ENCODE results near the gene IFITM1. TPM values are rescaled to one million over a fixed set of nuclear protein-coding genes. Genes with fewer than 3 reads are reported as not detected.
"Not testable (repeated sequence)": the region's sequence is repeated elsewhere in the genome, so short reads cannot be mapped to it uniquely, and the experiment has no call there.

Gene IFITM1
- total RNA-seq, 1 experiment from 2014 or later: 4.8 TPM

GRCh38 chr11:326592-326841 lies 12.7 kb downstream of the IFITM1 start:
- no peak overlapping the region for H3K27ac Mint-ChIP-seq (ENCODE audit: low read depth, unreplicated experiment)
- BruUV-seq (replicated peaks): no TSS peak
- H3K9me3 Mint-ChIP-seq (ENCODE audit: unreplicated experiment): no peaks in the 10 kb centered on the region
- ChIA-PET CTCF (interaction anchor here (0.6 to 1.0 kb wide), 2 partner anchors 13 to 18 kb away, joined by 3 read pairs; no protein-coding TSS in a partner anchor), POLR2A (no interaction called here)
- H3K36me3 Mint-ChIP-seq (ENCODE audit: insufficient read depth, unreplicated experiment): no peaks in the 10 kb centered on the region
- TF ChIP-seq, protein P1, sequence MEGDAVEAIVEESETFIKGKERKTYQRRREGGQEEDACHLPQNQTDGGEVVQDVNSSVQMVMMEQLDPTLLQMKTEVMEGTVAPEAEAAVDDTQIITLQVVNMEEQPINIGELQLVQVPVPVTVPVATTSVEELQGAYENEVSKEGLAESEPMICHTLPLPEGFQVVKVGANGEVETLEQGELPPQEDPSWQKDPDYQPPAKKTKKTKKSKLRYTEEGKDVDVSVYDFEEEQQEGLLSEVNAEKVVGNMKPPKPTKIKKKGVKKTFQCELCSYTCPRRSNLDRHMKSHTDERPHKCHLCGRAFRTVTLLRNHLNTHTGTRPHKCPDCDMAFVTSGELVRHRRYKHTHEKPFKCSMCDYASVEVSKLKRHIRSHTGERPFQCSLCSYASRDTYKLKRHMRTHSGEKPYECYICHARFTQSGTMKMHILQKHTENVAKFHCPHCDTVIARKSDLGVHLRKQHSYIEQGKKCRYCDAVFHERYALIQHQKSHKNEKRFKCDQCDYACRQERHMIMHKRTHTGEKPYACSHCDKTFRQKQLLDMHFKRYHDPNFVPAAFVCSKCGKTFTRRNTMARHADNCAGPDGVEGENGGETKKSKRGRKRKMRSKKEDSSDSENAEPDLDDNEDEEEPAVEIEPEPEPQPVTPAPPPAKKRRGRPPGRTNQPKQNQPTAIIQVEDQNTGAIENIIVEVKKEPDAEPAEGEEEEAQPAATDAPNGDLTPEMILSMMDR (IDR thresholded peaks at IDR 0.05; ENCODE audit: unreplicated experiment): no peak
- intact Hi-C loops (cut with micrococcal nuclease): no loop called here
- no peak overlapping the region for H3K4me3 Mint-ChIP-seq (ENCODE audit: unreplicated experiment)
- no peaks in the 10 kb centered on the region for H3K4me1 Mint-ChIP-seq (ENCODE audit: insufficient read depth, unreplicated experiment)
- DNase-seq (ENCODE audit: unreplicated experiment): no peak
- H3K27me3 Mint-ChIP-seq (ENCODE audit: insufficient read depth, unreplicated experiment): no peaks in the 10 kb centered on the region

DNA sequence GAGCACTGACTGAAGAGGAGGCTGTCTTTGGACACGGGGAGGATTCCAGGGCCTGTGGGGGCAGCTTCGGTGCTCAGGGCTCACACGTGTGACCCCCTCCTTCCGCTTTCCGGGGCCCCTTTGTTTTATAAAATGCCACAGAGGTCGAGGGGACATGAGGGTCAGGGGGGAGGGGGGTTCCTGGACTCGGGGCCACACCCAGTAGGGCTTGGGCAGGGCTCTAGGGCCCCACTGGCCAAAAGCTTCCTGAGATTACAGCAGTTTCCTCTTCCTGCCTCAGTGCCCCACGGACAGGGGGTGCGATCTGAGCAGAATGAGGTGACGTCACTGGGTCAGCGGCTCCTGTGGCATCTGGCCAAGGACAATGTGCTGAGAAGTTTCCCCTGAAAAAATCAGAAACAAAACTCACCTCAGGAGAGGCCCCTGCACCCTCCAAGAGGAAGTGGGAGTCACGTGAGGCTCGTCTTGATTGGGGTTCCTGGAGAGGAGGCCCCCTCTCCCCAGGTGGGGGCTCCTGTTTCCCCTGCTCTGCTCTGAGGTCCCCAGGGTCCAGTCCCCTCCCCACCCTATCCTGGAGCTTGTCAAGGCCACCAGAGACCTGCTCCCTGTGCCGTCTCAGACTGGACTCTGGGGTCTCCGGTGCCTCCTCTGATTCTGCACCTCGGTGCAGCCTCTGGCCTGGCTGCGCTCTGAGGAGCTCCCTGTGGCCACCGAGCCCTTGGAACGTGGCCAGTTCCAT lies 13.2 kb downstream of the IFITM1 start:
- Mint-ChIP-seq H3K9me3 (ENCODE audit: unreplicated experiment) (no peaks in the 10 kb centered on the region), H3K27ac (ENCODE audit: low read depth, unreplicated experiment) (no peak overlapping the region), H3K27me3 (ENCODE audit: insufficient read depth, unreplicated experiment) (no peaks in the 10 kb centered on the region), H3K4me3 (ENCODE audit: unreplicated experiment) (no peak overlapping the region), H3K4me1 (ENCODE audit: insufficient read depth, unreplicated experiment) (no peaks in the 10 kb centered on the region), H3K36me3 (ENCODE audit: insufficient read depth, unreplicated experiment) (no peaks in the 10 kb centered on the region)
- POLR2A ChIA-PET: interaction anchor here (0.7 kb wide), 1 partner anchor 25 kb away, joined by 3 read pairs; no protein-coding TSS in a partner anchor
- BruUV-seq (replicated peaks): no TSS peak
- CTCF ChIA-PET: interaction anchor here (0.6 to 1.0 kb wide), 2 partner anchors 13 to 18 kb away, joined by 3 read pairs; no protein-coding TSS in a partner anchor
- DNase-seq (ENCODE audit: unreplicated experiment): peak; percentile 46
- intact Hi-C loops (cut with micrococcal nuclease): no loop called here
- TF ChIP-seq, protein P1 (IDR thresholded peaks at IDR 0.05; ENCODE audit: unreplicated experiment): no peak

DNA sequence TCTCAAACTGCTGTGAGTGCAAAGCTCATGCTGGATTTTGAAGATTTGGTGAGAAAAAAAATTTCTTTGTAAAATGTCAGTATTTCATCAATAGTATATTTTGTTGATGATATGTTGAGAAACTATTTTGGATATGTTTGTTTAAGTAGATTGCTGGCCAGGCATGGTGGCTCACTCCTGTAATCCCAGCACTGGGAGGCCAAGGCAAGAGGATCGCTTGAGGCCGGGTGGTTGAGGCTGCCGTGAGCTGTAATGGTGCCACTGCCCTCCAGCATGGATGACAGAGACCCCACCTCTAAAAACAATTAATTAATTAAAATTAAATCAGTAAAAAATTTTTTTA lies 13.7 kb downstream of the IFITM1 start:
- BruUV-seq (replicated peaks): no TSS peak
- DNase-seq (ENCODE audit: unreplicated experiment): no peak
- intact Hi-C loops (cut with micrococcal nuclease): no loop called here
- Mint-ChIP-seq H3K27ac (ENCODE audit: low read depth, unreplicated experiment) (no peak overlapping the region), H3K4me3 (ENCODE audit: unreplicated experiment) (no peak overlapping the region), H3K9me3 (ENCODE audit: unreplicated experiment) (no peaks in the 10 kb centered on the region), H3K4me1 (ENCODE audit: insufficient read depth, unreplicated experiment) (no peaks in the 10 kb centered on the region), H3K27me3 (ENCODE audit: insufficient read depth, unreplicated experiment) (no peaks in the 10 kb centered on the region), H3K36me3 (ENCODE audit: insufficient read depth, unreplicated experiment) (no peaks in the 10 kb centered on the region)
- TF ChIP-seq, protein P1 (IDR thresholded peaks at IDR 0.05; ENCODE audit: unreplicated experiment): no peak
- CTCF ChIA-PET: no interaction called here
- POLR2A ChIA-PET: interaction anchor here (0.7 kb wide), 1 partner anchor 25 kb away, joined by 3 read pairs; no protein-coding TSS in a partner anchor

- no peak for DNase-seq (ENCODE audit: unreplicated experiment)
- POLR2A ChIA-PET: no interaction called here
- no peaks in the 10 kb centered on the region for H3K36me3 Mint-ChIP-seq (ENCODE audit: insufficient read depth, unreplicated experiment)
- no peaks in the 10 kb centered on the region for H3K9me3 Mint-ChIP-seq (ENCODE audit: unreplicated experiment)
- no peaks in the 10 kb centered on the region for H3K4me1 Mint-ChIP-seq (ENCODE audit: insufficient read depth, unreplicated experiment)
- CTCF ChIA-PET: no interaction called here
- no TSS peak for BruUV-seq (replicated peaks)
- H3K27me3 Mint-ChIP-seq (ENCODE audit: insufficient read depth, unreplicated experiment): no peaks in the 10 kb centered on the region
- no peak overlapping the region for H3K4me3 Mint-ChIP-seq (ENCODE audit: unreplicated experiment)
- intact Hi-C loops (cut with micrococcal nuclease): no loop called here
- H3K27ac Mint-ChIP-seq (ENCODE audit: low read depth, unreplicated experiment): no peak overlapping the region
- TF ChIP-seq, protein P1 (IDR thresholded peaks at IDR 0.05; ENCODE audit: unreplicated experiment): no peak
These were observed 14.2 kb downstream of the IFITM1 start for GRCh38 chr11:328012-328411.

DNA sequence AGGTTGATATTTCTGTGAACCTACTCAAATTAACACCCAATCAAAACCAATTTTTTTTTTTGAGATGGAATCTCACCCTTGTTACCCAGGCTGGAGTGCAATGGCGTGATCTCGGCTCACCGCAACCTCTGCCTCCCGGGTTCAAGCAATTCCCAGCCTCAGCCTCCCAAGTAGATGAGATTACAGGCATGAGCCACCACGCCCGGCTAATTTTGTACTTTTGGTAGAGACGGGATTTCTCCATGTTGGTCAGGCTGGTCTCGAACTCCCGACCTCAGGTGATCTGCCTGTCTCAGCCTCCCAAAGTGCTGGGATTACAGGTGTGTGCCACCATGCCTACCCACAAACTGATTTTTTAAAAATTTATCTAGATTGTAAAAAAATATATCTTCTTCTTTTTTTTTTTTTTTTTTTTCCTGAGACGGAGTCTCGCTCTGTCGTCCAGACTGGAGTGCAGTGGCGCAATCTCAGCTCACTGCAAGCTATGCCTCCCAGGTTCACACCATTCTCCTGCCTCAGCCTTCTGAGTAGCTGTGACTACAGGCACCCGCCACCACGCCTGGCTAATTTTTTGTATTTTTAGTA lies 14.8 kb downstream of the IFITM1 start:
- POLR2A ChIA-PET: interaction anchor here (1.4 kb wide), 1 partner anchor 22 kb away, joined by 3 read pairs; no protein-coding TSS in a partner anchor

More for the DNA sequence above, 14.8 kb downstream of the IFITM1 start:
- H3K27me3 Mint-ChIP-seq (ENCODE audit: insufficient read depth, unreplicated experiment); H3K9me3 Mint-ChIP-seq (ENCODE audit: unreplicated experiment); H3K4me1 Mint-ChIP-seq (ENCODE audit: insufficient read depth, unreplicated experiment); DNase-seq (ENCODE audit: unreplicated experiment); intact Hi-C loops (cut with micrococcal nuclease); H3K4me3 Mint-ChIP-seq (ENCODE audit: unreplicated experiment); H3K27ac Mint-ChIP-seq (ENCODE audit: low read depth, unreplicated experiment); H3K36me3 Mint-ChIP-seq (ENCODE audit: insufficient read depth, unreplicated experiment); BruUV-seq (replicated peaks): not testable (repeated sequence)
- CTCF ChIA-PET: interaction anchor here (0.8 to 1.9 kb wide), 3 partner anchors 12 to 14 kb away, joined by 3 to 5 read pairs (median 3); no protein-coding TSS in a partner anchor
